ENCODE measurements around the gene C11orf52.
"Not testable (repeated sequence)": the region's sequence is repeated elsewhere in the genome, so short reads cannot be mapped to it uniquely, and the experiment has no call there.

The C11orf52 gene

GRCh38 chr11:111918390-111919256 lies at the start of gene C11orf52:
Gene C11orf52, plus strand, starts transcription at chr11:111918913. Its CDS starts 60 bp downstream, at chr11:111918973.
- no peak for DNase-seq

GRCh38 chr11:111870113-111870512 lies 48.6 kb upstream of the C11orf52 start:
- no peak for DNase-seq

GRCh38 chr11:111870522-111870885 lies 48.2 kb upstream of the C11orf52 start:
- DNase-seq = no peak

- peak; percentile 83 to 93 (median 84) for DNase-seq
Observed at GRCh38 chr11:111870886-111871692, 47.6 kb upstream of the C11orf52 start, which contains the start of gene ALG9. Gene ALG9, minus strand, starts transcription at chr11:111871581. Its CDS starts 99 bp downstream, at chr11:111871482.

GRCh38 chr11:111871693-111872161 lies 47.0 kb upstream of the C11orf52 start:
- DNase-seq = no peak

DNA sequence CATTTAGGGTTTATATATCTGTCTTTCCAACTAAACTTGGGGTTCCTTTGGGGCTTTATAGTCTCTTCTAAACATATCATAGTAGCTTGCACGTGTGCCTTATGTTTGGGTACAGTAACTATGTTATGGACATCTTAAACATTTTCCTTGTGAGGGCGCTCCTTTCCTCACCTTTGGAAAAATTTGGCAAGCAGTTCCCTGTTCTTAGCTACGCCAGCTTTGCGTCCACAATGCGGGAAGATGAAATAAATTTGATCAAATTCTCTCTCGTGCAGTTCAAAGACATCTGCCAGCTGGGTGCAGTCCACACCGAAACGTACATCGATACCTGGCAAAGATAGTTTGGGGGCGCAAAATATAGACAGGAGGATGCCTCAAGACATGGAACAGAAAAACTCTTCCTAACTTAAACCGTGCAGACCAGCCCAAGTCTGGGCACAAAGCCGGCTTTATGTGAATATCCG lies 40.3 kb upstream of the C11orf52 start:
- DNase-seq = no peak

DNA sequence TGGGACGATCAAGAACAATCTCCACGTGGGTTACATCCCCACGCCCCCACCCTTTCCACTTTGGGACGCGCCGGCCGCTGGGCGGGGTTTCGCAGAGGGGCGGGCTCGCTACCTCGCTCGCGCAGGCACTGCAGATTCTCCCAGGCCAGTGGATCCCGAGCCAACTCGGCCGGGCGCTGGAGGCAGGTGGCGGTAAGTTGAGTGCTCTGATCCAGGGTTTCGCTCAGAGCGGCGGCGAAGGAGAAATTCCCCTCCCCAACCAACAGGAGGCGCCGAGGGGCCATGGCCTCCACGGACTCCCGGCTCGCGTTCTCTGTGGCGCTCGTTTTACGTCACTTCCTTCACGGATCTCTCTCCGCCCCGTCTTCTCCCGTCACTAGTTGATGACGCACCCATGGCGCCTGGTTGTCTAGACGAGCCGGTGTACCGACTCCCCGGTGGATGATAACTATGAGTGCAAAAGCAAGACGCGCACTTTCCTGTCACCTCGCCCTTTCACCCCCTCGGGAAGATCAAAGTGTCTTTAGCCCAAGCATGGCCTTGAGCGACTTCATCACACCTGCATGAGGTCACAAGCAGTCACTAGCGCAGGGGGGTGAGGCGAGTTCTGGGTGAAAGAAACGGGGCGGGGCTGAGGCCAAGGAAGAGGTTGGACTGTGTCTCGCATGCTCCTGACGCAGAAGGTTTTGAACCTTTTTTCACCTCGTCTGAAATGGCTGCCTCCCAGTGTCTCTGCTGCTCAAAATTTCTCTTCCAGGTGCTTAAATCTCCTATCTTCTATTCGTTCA lies 39.7 kb upstream of the C11orf52 start, which contains the start of the genes CFAP68 and FDXACB1:
Gene CFAP68 (plus strand): TSS at position 693 of the 788 bp plus-strand sequence. CDS start 20 bp downstream, at position 713.
Gene FDXACB1 (minus strand): TSS at position 317 of the 788 bp plus-strand sequence. CDS start 33 bp downstream, at position 284.
- DNase-seq = peak; percentile 77 to 91 (median 85)

GRCh38 chr11:111879637-111879960 lies 39.1 kb upstream of the C11orf52 start:
- no peak for DNase-seq

DNA sequence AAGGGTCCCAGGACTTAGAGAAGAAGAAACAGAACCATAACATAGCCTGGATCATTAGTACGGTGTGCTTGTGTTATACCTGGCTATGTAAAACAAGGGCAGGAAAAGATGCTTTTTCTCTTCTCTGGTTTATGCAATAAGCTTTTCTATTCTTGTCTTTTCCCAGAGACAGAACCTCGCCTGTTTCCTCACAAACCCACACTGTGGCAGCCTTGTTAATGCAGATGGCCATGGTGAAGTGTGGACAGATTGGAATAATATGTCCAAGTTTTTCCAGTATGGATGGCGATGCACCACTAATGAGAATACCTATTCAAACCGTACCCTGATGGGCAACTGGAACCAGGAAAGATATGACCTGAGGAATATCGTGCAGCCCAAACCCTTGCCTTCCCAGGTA lies 36.5 kb upstream of the C11orf52 start:
- no peak for DNase-seq

DNA sequence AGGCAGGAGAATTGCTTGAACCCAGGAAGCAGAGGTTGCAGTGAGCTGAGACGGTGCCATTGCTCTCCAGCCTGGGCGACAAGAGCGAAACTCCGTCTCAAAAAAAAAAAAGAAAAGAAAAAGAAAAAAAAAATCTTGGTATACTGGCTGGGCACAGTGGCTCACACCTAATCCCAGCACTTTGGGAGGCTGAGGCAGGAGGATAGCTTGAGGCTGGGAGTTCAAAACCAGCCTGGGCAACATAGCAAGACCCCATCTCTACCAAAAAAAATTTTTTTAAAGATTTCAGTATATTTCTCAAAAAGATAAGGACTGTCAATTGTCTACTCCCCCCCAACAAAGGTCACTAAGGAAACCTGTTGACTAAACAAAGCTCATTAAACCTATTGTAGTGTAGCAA lies 33.7 kb upstream of the C11orf52 start:
- not testable (repeated sequence) for DNase-seq

DNA sequence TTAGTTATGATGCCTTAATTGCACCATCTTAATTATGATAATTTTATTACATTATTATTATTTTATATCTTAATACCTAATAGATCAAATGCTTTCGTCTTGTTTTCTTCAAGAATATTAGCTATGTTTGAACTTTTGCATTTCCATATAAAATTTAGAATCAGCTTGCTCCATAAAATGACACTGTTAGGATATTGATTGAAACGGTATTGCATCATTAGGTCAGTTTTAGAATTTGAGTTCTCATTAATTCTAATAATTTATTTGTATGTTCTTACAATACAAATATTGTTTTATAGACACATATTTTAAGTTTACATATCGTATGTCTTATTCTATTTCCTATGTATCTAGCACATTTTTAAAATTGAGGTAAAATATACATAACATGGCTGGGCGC lies 32.7 kb upstream of the C11orf52 start:
- no peak for DNase-seq

- DNase-seq = no peak
Observed at GRCh38 chr11:111886844-111887243, 31.9 kb upstream of the C11orf52 start.

GRCh38 chr11:111905411-111905810 lies 13.3 kb upstream of the C11orf52 start:
- DNase-seq = no peak

- no peak for DNase-seq
Observed at GRCh38 chr11:111906680-111907079, 12.0 kb upstream of the C11orf52 start.

DNA sequence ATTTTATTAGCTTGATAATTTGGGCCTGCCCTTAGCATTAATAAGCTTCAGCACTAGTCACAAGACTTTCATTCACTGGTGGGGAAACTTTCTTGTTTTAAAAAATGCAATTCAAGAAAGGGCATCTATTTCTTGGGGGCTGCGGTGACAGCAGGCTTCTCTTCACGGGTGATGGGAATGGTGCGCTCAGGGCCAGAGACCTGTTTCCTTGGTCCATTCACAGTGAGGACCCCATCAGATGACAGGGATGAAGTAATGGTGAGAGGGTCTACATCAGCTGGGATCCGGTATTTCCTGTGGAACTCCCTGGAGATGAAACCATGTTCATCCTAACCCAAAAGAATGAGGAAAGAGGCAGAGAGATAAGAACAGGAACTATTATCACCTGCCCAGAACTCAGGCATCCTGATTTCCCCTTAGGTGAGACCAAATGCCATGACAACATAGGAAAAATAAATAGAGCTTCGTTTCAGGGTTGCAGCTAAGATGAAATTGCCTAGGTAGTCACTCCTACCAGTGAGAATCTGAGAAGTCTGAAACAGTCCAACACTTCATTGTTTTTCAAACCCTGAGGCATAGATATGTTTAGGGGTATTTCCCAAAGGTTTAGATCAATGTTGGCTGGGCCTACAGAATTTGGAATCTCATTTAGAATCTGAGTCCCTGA lies 9.9 kb upstream of the C11orf52 start:
- DNase-seq = no peak

DNA sequence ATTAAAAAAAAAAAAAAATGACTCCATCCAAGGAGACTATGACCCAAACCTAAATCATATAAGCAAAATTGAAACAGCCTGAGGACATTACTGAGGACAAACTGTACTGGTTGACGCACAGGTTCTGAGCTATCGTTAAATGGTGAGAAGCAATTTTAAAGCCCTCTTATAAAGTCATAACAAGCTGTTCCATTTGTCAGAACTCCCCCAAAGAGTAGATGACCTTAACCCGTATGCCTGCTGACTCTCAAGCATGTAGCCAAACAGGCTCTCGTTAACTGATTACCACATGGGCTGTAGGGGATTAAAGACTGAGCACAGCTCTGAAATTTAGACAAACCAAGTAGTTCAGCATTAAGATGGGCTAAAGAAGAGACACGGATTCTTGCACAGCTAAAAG lies 9.3 kb upstream of the C11orf52 start:
- no peak for DNase-seq

GRCh38 chr11:111910676-111911562 lies 7.8 kb upstream of the C11orf52 start:
- DNase-seq = no peak

DNA sequence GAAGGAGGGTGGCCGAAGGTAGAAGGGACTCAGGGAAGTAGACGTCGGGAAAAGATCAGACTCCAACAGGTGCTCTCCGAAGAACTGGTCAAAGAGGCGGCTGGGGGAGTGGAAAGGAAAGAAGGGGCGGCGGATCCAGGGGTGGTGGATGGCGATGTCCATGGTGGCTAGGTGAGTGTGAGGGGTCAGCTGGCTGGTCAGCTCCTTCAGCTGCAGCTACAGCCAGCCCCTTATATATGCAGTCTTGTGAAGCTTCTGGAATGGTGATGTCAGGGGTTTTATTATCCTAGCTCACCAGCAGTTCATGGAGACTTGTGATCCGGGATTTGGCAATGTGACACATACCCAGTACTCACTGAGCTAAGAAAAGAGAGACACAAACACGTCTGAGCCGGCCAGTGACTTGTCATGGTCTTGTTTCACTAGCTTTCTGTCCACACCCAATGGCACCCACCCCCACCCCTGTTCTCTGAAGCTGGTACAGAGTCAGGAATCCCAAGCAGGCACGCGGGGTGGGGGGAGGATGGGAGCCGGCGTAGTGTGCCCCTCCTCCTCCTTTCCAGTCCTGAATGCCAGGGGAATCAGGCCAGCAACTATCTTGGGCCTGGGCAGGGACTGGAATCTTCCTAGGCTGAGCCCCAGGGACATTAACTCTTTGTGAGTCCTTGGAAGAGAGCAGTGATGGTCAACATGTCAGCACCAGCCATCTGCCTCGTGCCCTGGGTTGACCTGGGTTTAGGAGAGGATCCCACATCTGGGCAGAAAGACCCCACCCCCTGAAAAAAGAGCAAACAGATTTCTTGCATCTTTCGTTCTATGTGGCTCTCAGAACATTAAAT lies 6.9 kb upstream of the C11orf52 start, which contains the start of gene CRYAB:
Gene CRYAB (minus strand): TSS at position 208 of the 839 bp plus-strand sequence. CDS start 46 bp downstream, at position 162.
- DNase-seq = no peak

DNA sequence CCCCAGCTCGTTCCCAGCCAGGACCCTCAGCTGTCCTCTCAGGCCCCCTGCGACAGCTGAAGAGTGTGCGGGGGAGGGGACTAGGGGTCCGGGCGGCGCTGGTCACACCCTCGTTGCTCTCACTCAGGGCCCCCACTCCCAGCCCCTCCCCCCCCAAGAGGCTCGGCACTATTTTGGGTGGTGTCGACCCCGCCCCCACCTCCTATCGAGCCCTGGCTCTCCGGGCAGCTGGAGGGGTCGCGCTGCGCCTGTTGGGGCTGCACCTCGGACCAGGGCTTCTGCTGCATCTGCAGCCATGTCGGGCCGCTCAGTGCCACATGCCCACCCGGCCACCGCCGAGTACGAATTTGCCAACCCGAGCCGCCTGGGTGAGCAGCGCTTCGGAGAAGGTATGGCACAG lies 6.2 kb upstream of the C11orf52 start, which contains the start of gene HSPB2:
Gene HSPB2 (plus strand): TSS at position 200 of the 400 bp plus-strand sequence. CDS start 96 bp downstream, at position 296.
- no peak for DNase-seq

All from activated naive CD4-positive, alpha-beta T cell (primary cell).